ENCODE measurements around the gene KIAA1217.

The KIAA1217 gene

DNA sequence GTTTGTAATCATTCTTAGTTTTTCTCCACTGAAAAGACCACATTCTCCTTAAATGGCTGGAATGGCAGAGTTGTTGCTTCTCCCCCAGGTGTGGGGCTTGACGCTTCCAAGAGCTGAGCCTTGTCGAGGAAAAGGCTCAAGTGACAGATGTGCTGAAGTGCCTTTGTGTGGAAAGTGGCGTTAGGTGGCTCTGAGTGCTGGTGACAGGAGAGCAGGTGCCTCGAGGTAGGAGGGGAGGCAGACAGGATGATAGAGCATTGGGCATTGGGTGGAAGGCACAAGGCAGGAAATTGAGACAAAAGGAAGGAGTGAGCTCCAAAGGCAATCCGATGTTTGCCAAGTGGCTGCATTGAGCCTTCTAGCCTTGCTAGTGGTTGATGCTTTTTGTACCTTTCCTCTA is 6.7 kb downstream of the KIAA1217 start:
- DNase-seq (ENCODE audit: insufficient read length, low spot score) (no peak), FAIRE-seq (no peak)
- TF ChIP-seq, protein P1, sequence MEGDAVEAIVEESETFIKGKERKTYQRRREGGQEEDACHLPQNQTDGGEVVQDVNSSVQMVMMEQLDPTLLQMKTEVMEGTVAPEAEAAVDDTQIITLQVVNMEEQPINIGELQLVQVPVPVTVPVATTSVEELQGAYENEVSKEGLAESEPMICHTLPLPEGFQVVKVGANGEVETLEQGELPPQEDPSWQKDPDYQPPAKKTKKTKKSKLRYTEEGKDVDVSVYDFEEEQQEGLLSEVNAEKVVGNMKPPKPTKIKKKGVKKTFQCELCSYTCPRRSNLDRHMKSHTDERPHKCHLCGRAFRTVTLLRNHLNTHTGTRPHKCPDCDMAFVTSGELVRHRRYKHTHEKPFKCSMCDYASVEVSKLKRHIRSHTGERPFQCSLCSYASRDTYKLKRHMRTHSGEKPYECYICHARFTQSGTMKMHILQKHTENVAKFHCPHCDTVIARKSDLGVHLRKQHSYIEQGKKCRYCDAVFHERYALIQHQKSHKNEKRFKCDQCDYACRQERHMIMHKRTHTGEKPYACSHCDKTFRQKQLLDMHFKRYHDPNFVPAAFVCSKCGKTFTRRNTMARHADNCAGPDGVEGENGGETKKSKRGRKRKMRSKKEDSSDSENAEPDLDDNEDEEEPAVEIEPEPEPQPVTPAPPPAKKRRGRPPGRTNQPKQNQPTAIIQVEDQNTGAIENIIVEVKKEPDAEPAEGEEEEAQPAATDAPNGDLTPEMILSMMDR (IDR thresholded peaks at IDR 0.05; ENCODE audit: insufficient read depth, missing control alignments) = no peak

DNA sequence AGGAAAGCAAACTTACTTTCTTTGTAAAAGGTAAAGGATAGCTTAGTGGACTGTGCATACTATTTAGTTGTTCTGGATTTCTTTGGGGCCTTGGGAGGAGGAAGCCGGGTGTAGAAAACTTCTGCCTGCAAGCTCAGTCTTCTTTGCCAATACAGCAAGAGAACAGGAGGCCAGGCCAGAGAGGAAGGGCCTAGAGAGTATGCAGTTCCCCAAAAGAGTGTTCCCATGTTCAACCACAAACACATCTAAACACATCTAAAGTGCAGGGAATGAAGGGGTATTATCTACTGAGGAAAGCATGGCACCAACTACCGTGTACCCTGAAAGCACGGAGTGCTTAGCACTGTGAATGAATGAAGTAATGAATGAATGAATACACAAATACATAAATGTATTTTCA is 11.0 kb downstream of the KIAA1217 start:
- TF ChIP-seq, protein P1 (IDR thresholded peaks at IDR 0.05; ENCODE audit: insufficient read depth, missing control alignments) = no peak
- no peak for FAIRE-seq
- DNase-seq (ENCODE audit: insufficient read length, low spot score) = no peak

- FAIRE-seq (no peak), DNase-seq (ENCODE audit: insufficient read length, low spot score) (no peak)
- TF ChIP-seq, protein P1 (IDR thresholded peaks at IDR 0.05; ENCODE audit: insufficient read depth, missing control alignments) = no peak
These were observed 14.4 kb downstream of the KIAA1217 start for GRCh38 chr10:24223341-24223740.

- FAIRE-seq (no peak), DNase-seq (ENCODE audit: insufficient read length, low spot score) (no peak)
- TF ChIP-seq, protein P1 (IDR thresholded peaks at IDR 0.05; ENCODE audit: insufficient read depth, missing control alignments) = no peak
These were observed 15.0 kb downstream of the KIAA1217 start for GRCh38 chr10:24223953-24224352.

GRCh38 chr10:24228642-24229041 is 19.7 kb downstream of the KIAA1217 start:
- DNase-seq (ENCODE audit: insufficient read length, low spot score) = no peak
- FAIRE-seq = no peak
- TF ChIP-seq, protein P1 (IDR thresholded peaks at IDR 0.05; ENCODE audit: insufficient read depth, missing control alignments) = no peak

DNA sequence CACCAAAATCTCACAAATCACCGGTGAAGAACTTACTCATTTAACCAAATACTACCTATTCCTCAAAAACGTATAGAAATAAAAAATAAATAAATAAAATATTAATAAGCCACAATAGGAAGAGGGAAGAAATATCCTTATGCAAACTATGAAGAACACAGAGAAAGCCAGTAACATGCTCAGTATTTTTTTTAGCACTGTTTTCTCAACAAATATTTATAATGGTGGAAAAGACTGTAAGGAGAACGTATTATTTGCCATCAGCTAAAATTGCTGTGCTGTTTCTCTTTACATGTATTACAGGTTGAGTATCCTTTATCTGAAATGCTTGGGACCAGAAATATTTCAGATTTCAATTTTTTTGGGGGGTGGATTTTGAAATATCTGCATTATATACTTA is 21.0 kb downstream of the KIAA1217 start:
- DNase-seq (ENCODE audit: insufficient read length, low spot score) (no peak), FAIRE-seq (no peak)
- TF ChIP-seq, protein P1 (IDR thresholded peaks at IDR 0.05; ENCODE audit: insufficient read depth, missing control alignments) = no peak

DNA sequence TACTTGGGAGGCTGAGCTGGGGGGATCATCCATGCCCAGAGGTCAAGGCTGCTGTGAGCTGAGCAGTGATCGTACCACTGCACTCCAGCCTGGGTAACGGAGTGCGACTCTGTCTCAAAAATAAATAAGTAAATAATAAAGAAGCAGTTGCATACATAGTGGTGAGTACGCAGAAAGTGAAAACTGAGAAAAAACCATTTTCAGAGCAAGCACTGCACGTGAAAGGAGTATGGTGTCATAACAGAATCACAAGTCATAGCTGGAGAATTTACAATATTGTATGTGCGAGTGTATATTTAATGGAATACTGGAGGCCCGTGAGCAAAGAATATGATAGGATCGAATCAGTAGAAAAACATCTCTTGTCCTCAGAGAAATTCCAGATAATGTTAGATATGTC is 22.3 kb downstream of the KIAA1217 start:
- DNase-seq (ENCODE audit: insufficient read length, low spot score) (no peak), FAIRE-seq (no peak)
- TF ChIP-seq, protein P1 (IDR thresholded peaks at IDR 0.05; ENCODE audit: insufficient read depth, missing control alignments) = no peak
